B cell (primary cell): ENCODE measurements around the gene CALR3. TPM values are rescaled to one million over a fixed set of nuclear protein-coding genes. Genes with fewer than 3 reads are reported as not detected.
A peak's percentile ranks its signal among the peaks of the same experiment; 100 is the strongest.

Experiments
- ATAC-seq: fragments of 200-7000 bp; cut with Tn5 transposase; one replicate; pipeline ENCODE4 v1.10.0; 2021; ENCODE audit warnings: low read depth, mild to moderate bottlenecking, moderate number of reproducible peaks, moderate library complexity
- CTCF ChIA-PET: fragments of 350-600 bp; sonication (Branson Sonifier 250); formaldehyde crosslinking; loops from one replicate; lab custom pipeline; 2021; ENCODE audit warnings: antibody characterized with exemption, inconsistent platforms; lab: Charles Lee
- POLR2A ChIA-PET: fragments of 350-600 bp; sonication (Branson Sonifier 250); formaldehyde crosslinking; loops from one replicate; lab custom pipeline; 2021; ENCODE audit warnings: antibody characterized with exemption; lab: Charles Lee
- DNase-seq: peaks from one replicate; pipeline ENCODE4 v3.0.0; 2013
- H2AFZ ChIP-seq: 2 replicates; pipeline ENCODE4 v1.6.1; 2012; ENCODE audit warnings: mild to moderate bottlenecking, low read depth, low read length; ENCODE audit not compliant: insufficient read depth, poor library complexity, severe bottlenecking
- H3K27ac ChIP-seq, 2 donors: 1 replicate in 1 of 2; 2 replicates in 1 of 2; pipeline ENCODE4 v1.5.1; 2012 to 2013; ENCODE audit warnings: low read length in 2 of 2, mild to moderate bottlenecking in 2 of 2, moderate library complexity in 1 of 2
- H3K27me3 ChIP-seq, 4 experiments: fragments of 200-600 bp in 1 of 4; sonication (generic) in 1 of 4; replicated peaks in 1 of 4; 1 replicate in 2 of 4; 2 replicates in 2 of 4; pipeline versions ENCODE4 v1.6.1 to v1.7.0; 2013 to 2016; ENCODE audit warnings: low read length in 3 of 4, mild to moderate bottlenecking in 2 of 4, mixed read lengths in 1 of 4, moderate library complexity in 1 of 4; ENCODE audit not compliant: insufficient read depth in 4 of 4, control insufficient read depth in 3 of 4; ENCODE audit errors: control extremely low read depth in 1 of 4
- H3K36me3 ChIP-seq, 2 experiments: replicated peaks in 1 of 2; 1 replicate in 1 of 2; 2 replicates in 1 of 2; pipeline versions ENCODE4 v1.6.1 to v1.7.1; 2013; ENCODE audit warnings: low read length in 1 of 2; ENCODE audit not compliant: insufficient read depth in 2 of 2, control insufficient read depth in 1 of 2; ENCODE audit errors: control extremely low read depth in 1 of 2, extremely low read depth in 1 of 2
- H3K4me1 ChIP-seq, 2 donors: fragments of 200-600 bp in 1 of 2; sonication (generic) in 1 of 2; 1 replicate in 1 of 2; 2 replicates in 1 of 2; pipeline versions ENCODE4 v1.5.1 to v1.6.1; 2013 to 2017; ENCODE audit warnings: low read length in 2 of 2; ENCODE audit not compliant: control insufficient read depth in 2 of 2, insufficient read depth in 2 of 2
- H3K4me2 ChIP-seq: replicated peaks from 2 replicates; pipeline ENCODE3; 2012; ENCODE audit warnings: mild to moderate bottlenecking, low read depth, low read length; ENCODE audit not compliant: poor library complexity, severe bottlenecking
- H3K4me3 ChIP-seq, 5 experiments: fragments of 200-600 bp in 1 of 5; sonication (generic) in 1 of 5; 1 replicate in 3 of 5; 2 replicates in 2 of 5; pipeline versions ENCODE4 v1.5.1 to v1.7.0; 2011 to 2016; ENCODE audit warnings: low read length in 4 of 5, mild to moderate bottlenecking in 4 of 5, low read depth in 2 of 5, control low read depth in 1 of 5, moderate library complexity in 1 of 5; ENCODE audit not compliant: insufficient read depth in 1 of 5; ENCODE audit errors: control extremely low read depth in 1 of 5, extremely low read depth in 1 of 5
- H3K79me2 ChIP-seq: fragments of 200-600 bp; sonication (generic); one replicate; pipeline ENCODE4 v1.6.0; 2016; ENCODE audit warnings: low read length; ENCODE audit not compliant: control insufficient read depth, insufficient read depth
- H3K9ac ChIP-seq: fragments of 200-600 bp; sonication (generic); 2 replicates; pipeline ENCODE4 v1.6.1; 2017; ENCODE audit warnings: mild to moderate bottlenecking, low read length, moderate library complexity
- H3K9me3 ChIP-seq, 3 donors: one replicate each; pipeline versions ENCODE4 v1.6.1 to v1.7.1; 2013; ENCODE audit warnings: low read length in 2 of 3; ENCODE audit not compliant: control insufficient read depth in 2 of 3, insufficient read depth in 1 of 3; ENCODE audit errors: control extremely low read depth in 1 of 3
- H4K20me1 ChIP-seq: 2 replicates; pipeline ENCODE4 v1.6.0; 2012; ENCODE audit warnings: mild to moderate bottlenecking, low read length; ENCODE audit not compliant: insufficient read depth, control insufficient read depth, poor library complexity, severe bottlenecking
- H3K27ac Mint-ChIP-seq: one replicate; pipeline ENCODE4 v1.8.0; 2021; ENCODE audit warnings: mixed read lengths
- H3K27me3 Mint-ChIP-seq: one replicate; pipeline ENCODE4 v1.8.0; 2021; ENCODE audit warnings: mixed read lengths
- H3K4me1 Mint-ChIP-seq: one replicate; pipeline ENCODE4 v1.8.0; 2021; ENCODE audit warnings: mixed read lengths
- H3K4me3 Mint-ChIP-seq: one replicate; pipeline ENCODE4 v1.8.0; 2021; ENCODE audit warnings: mixed read lengths
- H3K9me3 Mint-ChIP-seq: one replicate; pipeline ENCODE4 v1.8.0; 2022; ENCODE audit warnings: mixed read lengths; ENCODE audit not compliant: insufficient read depth
- CTCF ChIP-seq: fragments of 200-600 bp; IDR thresholded peaks from one replicate; pipeline ENCODE4 v1.8.0; 2022; ENCODE audit warnings: antibody characterized with exemption, mild to moderate bottlenecking
- EZH2 ChIP-seq: IDR thresholded peaks from 2 replicates; pipeline ENCODE4 v1.6.1; 2012; ENCODE audit warnings: borderline replicate concordance, low read depth, mild to moderate bottlenecking, moderate library complexity, low read length; ENCODE audit not compliant: insufficient read depth, poor library complexity, severe bottlenecking
- WGBS: methylation state at CpG from one replicate; pipeline ENCODE4 v1.1.5; 2013; ENCODE audit warnings: missing lambda C conversion rate; ENCODE audit not compliant: insufficient coverage; 5-methylcytosine and 5-hydroxymethylcytosine counted together
- intact Hi-C: fragments of 100-400 bp; cut with micrococcal nuclease; formaldehyde crosslinking; loops from one replicate; pipeline ENCODE4 v1.10.0; 2022
- polyA plus RNA-seq: library from polyadenylated mRNA; depleted of rRNA; stranded (reverse); fragments of >200 nt; gene quantifications from 2 replicates; pipeline ENCODE4 v1.2.3, GENCODE V29; 2012
- total RNA-seq, 2 donors: library from RNA; stranded (reverse); fragments of 120-200 nt in 1 of 2; gene quantifications; 1 replicate in 1 of 2; 2 replicates in 1 of 2; pipeline versions ENCODE4 v1.2.3 to v1.2.4, GENCODE V29; 2013 to 2022

Gene CALR3
- total and polyA plus RNA-seq, 2 donors (not counting 1 experiment from before 2014, with no cell fraction given) = 0.44 TPM; not detected in 1

GRCh38 chr19:16445238-16446107 is 50.5 kb downstream of the CALR3 start:
- CTCF ChIA-PET = interaction anchor here (0.7 to 1.3 kb wide), 5 partner anchors 28 to 383 kb away, joined by 3 to 5 read pairs (median 3); partner anchors contain the start of gene FAM32A
- peak overlapping the region; percentile 93 to 98 for H3K27ac ChIP-seq
- ATAC-seq (peak; percentile 52), DNase-seq (peak; percentile 87)
- Mint-ChIP-seq H3K4me3 (peak overlapping the region; percentile 75), H3K4me1 (peaks cover 87% of the 10 kb centered on the region), H3K27ac (peak overlapping the region; percentile 97), H3K9me3 (no peaks in the 10 kb centered on the region), H3K27me3 (no peaks in the 10 kb centered on the region)
- H3K79me2 ChIP-seq = peaks cover 86% of the 10 kb centered on the region
- peak overlapping the region in 2 of 5 experiments; percentile 17 to 26 for H3K4me3 ChIP-seq
- H4K20me1 ChIP-seq = peaks cover 13% of the 10 kb centered on the region
- WGBS = 35% methylated on average over 10 of the region's 14 CpGs
- H3K36me3 ChIP-seq = peaks cover 2 to 13% of the 10 kb centered on the region in 2 experiments
- peak overlapping the region; percentile 29 for H2AFZ ChIP-seq
- H3K4me2 ChIP-seq = peak overlapping the region; percentile 64
- POLR2A ChIA-PET = interaction anchor here (0.6 to 1.8 kb wide), 7 partner anchors 16 to 626 kb away, joined by 3 to 19 read pairs (median 3); no protein-coding TSS in a partner anchor
- intact Hi-C loops = loop anchor here (1.0 to 5.0 kb wide), 5 partner anchors 27 to 303 kb away; partner anchors contain the start of genes HSH2D, SMIM7 and TMEM38A
- peaks cover 88 to 98% of the 10 kb centered on the region in 2 donors for H3K4me1 ChIP-seq
- no peaks in the 10 kb centered on the region for H3K27me3 ChIP-seq
- peaks cover 0 to 21% (median 2%) of the 10 kb centered on the region in 3 donors for H3K9me3 ChIP-seq
- peak overlapping the region; percentile 30 for H3K9ac ChIP-seq
- TF ChIP-seq EZH2 = no peak
- TF ChIP-seq CTCF = no peak
